RWPE1 (cell line): Measurements from ENCODE around the gene CALB2.

Experiments
- CTCF ChIA-PET: fragments of 350-600 bp; sonication (Branson Sonifier 250); formaldehyde crosslinking; extraction: SDS; loops from one replicate; lab custom pipeline; 2021; lab: Yijun Ruan, JAX
- POLR2A ChIA-PET: fragments of 400-600 bp; formaldehyde crosslinking; extraction: SDS; loops from one replicate; lab custom pipeline; 2020; ENCODE audit warnings: antibody characterized with exemption; ENCODE audit not compliant: low non-redundant PET; lab: Yijun Ruan, JAX
- DNase-seq: peaks from one replicate; pipeline ENCODE4 v3.0.0; 2012; ENCODE audit warnings: low spot score
- H3K27ac ChIP-seq: fragments of 450-650 bp; 2 replicates; pipeline ENCODE4 v1.5.1; 2017
- CTCF ChIP-seq: fragments of 450-650 bp; conservative IDR thresholded peaks from 2 replicates; pipeline ENCODE4 v1.5.1; 2017; ENCODE audit warnings: low read depth, mild to moderate bottlenecking

Gene CALB2

DNA sequence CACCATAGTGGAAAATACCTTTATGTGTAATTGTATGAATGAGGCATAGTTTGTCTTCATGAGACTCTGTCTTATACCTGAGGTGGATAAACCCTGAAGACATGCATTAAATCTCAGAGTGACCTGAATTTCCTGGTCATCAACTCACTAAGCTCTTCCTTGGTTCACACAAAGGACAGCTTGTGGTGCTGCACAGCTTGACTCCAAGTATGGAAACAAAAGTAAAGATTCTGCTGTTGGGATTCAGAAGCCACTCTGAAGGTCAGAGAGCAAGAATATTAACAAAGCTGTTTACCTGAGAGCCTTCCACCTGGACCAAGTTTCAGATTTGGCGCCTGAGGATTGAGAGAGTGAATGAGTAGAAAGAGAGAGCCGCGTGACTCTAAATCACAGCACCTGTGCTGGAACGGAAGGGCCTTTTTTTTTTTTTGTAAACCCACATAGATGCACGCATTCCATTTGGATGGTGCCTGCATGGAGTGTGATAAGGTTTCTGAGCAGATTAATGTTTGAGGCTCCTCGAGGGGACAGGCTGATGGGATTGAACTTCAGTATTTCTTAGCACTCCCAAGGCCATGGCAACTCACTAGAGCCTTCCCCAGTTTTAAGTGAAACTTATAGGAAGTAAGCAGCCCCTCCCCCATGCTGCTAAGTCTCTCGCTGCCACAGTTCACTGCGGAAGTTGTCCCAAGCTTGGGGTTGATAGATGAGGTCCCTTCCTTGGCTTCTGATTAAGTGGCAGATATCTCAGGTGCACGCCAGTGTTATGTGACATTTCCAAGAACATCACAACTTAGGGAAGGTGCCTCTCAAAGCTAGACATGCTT lies 28.7 kb downstream of the CALB2 start:
- CTCF ChIA-PET, result no interaction called here
- POLR2A ChIA-PET, result no interaction called here
- no peak for TF ChIP-seq CTCF
- DNase-seq, result no peak
- H3K27ac ChIP-seq, result no peak overlapping the region

- ChIA-PET POLR2A (no interaction called here), CTCF (interaction anchor here (0.5 kb wide), 1 partner anchor 31 kb away, joined by 3 read pairs; no protein-coding TSS in a partner anchor)
- no peak overlapping the region for H3K27ac ChIP-seq
- no peak for DNase-seq
- TF ChIP-seq CTCF, result no peak
These were observed 30.8 kb downstream of the CALB2 start for GRCh38 chr16:71389330-71389729.

DNA sequence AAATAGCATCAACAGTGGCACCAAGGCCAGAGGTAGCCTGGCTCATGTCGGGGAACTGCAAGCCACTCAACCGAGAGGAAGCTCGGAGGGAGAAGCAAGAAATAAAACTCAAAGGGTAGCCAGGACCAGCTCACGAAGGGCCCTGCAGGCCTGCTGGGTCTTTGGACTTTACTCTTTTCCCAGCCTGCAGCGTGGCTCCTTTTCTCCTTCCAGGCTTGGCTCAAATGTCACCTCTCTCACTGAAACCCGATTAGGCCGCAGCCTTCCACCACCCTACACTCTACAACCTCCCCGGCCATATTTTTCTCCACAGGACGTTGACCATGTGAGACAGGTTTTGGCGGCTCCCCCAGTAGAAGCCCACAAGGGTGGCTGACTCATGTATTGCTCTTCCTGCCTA lies 38.1 kb downstream of the CALB2 start:
- POLR2A ChIA-PET, result no interaction called here
- H3K27ac ChIP-seq, result no peak overlapping the region
- CTCF ChIA-PET, result interaction anchor here (0.7 to 0.8 kb wide), 2 partner anchors 164 to 214 kb away, joined by 3 to 4 read pairs; no protein-coding TSS in a partner anchor
- DNase-seq, result no peak
- TF ChIP-seq CTCF, result no peak

DNA sequence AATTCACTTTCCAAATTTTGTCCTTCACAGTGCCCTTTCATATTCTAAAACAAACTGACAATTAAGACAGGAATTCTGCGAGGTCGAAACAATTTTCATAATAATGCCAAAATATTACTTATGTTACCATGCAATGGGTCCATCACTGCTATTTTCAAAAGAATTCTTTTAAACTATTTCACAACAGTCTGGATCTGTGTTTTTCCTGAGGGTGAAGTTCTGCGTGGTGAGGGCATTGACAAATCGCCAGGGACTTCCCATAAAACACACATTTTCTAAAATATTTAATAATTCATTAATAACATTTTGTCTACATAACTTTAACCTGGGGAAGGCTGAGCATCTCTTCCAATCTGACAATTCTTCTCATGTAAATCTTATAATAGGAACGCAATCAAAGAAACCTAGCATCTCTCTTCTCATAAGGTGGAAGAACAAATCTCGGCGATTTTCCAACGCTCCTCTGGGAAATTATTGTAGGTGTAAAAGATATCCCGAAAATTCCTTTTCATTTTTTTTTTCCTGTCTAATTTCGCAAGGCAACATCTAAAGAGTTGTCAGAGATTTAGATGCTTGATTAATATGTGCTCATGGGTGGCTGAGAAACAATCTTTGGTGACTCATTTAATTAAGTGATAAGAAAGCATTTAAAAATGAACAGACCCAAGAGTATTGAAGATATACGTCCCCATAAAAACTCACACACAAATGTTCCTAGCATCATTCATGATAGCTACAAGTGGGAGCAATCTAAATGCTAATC lies 41.5 kb downstream of the CALB2 start:
- CTCF ChIA-PET, result interaction anchor here (1.4 kb wide), 1 partner anchor 12 kb away, joined by 8 read pairs; no protein-coding TSS in a partner anchor
- no peak for DNase-seq
- no peak overlapping the region for H3K27ac ChIP-seq
- no peak for TF ChIP-seq CTCF
- POLR2A ChIA-PET, result no interaction called here

GRCh38 chr16:71402007-71402406 lies 43.5 kb downstream of the CALB2 start:
- no peak for DNase-seq
- no peak for TF ChIP-seq CTCF
- ChIA-PET CTCF (no interaction called here), POLR2A (no interaction called here)
- no peak overlapping the region for H3K27ac ChIP-seq

GRCh38 chr16:71402674-71403073 lies 44.2 kb downstream of the CALB2 start:
- no peak overlapping the region for H3K27ac ChIP-seq
- DNase-seq, result no peak
- CTCF ChIA-PET, result interaction anchor here (1.7 kb wide), 1 partner anchor 10 kb away, joined by 5 read pairs; no protein-coding TSS in a partner anchor
- TF ChIP-seq CTCF, result no peak
- POLR2A ChIA-PET, result no interaction called here
